HUES48 (cell line): ENCODE measurements around the gene GIPC3.

Experiments used
- H3K27ac ChIP-seq: one replicate; pipeline ENCODE4 v1.7.0; 2013; ENCODE audit warnings: low read depth, low read length, inconsistent platforms
- H3K27me3 ChIP-seq: 2 replicates; pipeline ENCODE4 v1.6.1; 2013; ENCODE audit warnings: mild to moderate bottlenecking, low read length; ENCODE audit not compliant: control insufficient read depth, insufficient read depth
- H3K36me3 ChIP-seq: 2 replicates; pipeline ENCODE4 v1.6.1; 2013; ENCODE audit warnings: low read length; ENCODE audit not compliant: control insufficient read depth, insufficient read depth
- H3K4me1 ChIP-seq: 2 replicates; pipeline ENCODE4 v1.6.1; 2013; ENCODE audit warnings: mild to moderate bottlenecking, low read length; ENCODE audit not compliant: control insufficient read depth, insufficient read depth
- H3K4me3 ChIP-seq: 2 replicates; pipeline ENCODE4 v1.5.1; 2013; ENCODE audit warnings: mild to moderate bottlenecking, low read depth, low read length
- H3K9ac ChIP-seq: 2 replicates; pipeline ENCODE4 v1.6.1; 2013; ENCODE audit warnings: mild to moderate bottlenecking, low read depth, low read length, moderate library complexity
- H3K9me3 ChIP-seq: 2 replicates; pipeline ENCODE4 v1.6.1; 2013; ENCODE audit warnings: low read length; ENCODE audit not compliant: control insufficient read depth, insufficient read depth

The GIPC3 gene

DNA sequence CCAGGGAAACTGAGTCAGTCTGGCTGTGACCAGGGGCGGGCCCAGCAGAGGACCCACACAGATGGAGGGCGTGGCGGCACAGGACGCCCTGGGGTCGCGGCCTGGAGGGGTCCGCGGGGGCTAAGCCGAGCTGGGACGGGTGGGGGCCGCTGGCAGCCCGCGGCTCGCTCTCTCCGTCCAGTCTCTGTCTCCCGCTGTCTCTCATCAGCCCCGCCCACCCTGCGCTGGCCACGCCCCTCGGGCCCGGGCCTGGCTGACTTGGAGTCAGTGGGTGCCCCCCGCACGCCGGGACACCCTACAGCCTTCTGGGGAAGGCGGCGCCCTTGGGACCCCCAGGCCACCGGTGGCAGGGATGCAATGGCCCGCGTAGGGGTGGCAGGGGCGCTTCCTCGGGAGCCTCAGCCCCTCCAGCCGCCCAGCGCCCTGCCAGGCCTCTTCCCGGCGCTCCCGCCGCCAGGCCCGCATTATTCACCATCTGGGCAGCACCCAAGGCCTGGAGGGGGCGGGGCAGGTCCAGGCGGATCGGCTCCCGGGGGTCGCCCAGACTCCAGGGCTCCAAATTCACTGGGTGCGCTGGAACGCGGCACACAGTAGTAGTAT, 21.5 kb downstream of the GIPC3 start, which contains the start of gene TBXA2R:
TBXA2R (minus strand) TSS at position 186 of the 600 bp plus-strand sequence. CDS start 6,241 bp downstream, outside the sequence.
- H3K4me1 ChIP-seq, result peaks cover 6% of the 10 kb centered on the region; the same call in 1 of the 2 replicates
- peaks cover 16% of the 10 kb centered on the region for H3K27me3 ChIP-seq
- H3K36me3 ChIP-seq, result peaks cover 13% of the 10 kb centered on the region
- no peaks in the 10 kb centered on the region for H3K9me3 ChIP-seq
- H3K9ac ChIP-seq, result no peak within 1 kb of the TSS
- peak within 1 kb of the TSS; percentile 58 for H3K4me3 ChIP-seq
- no peak within 1 kb of the TSS for H3K27ac ChIP-seq

DNA sequence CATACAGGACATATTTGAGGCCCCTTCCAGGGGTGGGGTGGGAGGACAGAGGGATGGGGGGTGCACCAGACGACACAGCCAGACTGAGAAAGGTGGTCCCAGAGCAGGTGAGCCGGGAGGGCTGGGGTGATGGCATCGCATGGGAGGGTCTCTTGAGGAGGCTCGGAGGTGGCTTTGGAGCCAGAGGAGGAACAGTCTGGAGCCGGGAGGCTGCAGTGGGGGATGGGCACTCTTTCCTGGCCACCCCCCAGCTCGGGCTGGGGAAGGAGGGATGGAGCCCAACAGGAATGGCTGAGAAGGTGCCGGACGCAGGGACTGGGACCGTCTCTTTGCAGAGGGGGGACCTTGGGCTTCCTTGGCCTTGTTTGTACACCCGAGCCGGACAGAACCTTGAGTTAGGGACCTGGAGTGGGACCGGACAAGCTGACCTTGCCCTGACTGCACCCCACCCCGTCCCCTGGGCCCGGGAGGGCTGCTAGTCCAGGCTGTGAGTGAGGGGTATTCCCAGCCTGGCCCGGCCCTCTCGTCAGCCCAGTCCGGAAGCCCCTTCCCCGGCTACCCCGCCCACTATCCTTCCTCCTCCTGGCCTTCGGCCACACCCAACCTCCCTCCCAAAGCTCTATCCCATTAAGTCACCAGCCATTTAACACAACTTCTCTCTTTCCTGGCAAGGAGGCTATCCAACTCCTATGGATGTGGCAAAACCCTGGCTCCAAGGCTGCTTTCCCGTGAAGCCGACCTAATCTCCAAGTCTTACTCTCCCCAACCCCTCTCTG, 22.2 kb downstream of the GIPC3 start:
- Histone ChIP-seq H3K36me3 (peaks cover 20% of the 10 kb centered on the region), H3K27ac (peak overlapping the region; percentile 26), H3K9me3 (no peaks in the 10 kb centered on the region), H3K27me3 (peaks cover 16% of the 10 kb centered on the region), H3K4me1 (peaks cover 6% of the 10 kb centered on the region; the same call in 1 of the 2 replicates), H3K9ac (no peak overlapping the region), H3K4me3 (peak overlapping the region; percentile 58)

DNA sequence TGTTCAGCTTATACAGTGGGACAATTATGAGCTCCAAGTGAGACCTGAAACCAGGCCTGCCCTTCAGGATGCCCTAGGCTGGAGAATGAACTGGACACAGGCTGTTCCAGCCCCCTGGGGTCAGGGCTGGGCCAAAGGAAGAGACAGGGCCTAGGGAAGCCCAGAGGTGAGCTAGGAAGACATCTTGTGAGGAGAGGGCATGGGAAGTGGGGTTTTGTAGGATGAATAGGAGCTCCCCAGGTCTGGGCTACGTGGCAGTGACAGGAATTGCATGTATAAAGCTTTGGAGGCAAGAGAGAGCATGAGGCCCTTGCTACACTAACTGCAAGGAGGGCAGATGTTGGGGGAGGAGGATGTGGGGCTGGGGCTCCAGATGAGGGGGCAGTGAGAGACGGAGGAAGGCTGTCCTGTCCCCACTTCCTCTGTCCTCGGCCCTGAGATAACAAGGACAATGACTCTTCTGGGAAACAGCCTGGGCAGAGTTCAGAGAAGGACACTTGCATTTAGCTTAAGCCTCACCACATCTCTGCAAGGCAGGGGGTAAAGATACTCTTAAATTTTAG, 22.9 kb downstream of the GIPC3 start:
- H3K27ac ChIP-seq, result peak overlapping the region; percentile 26
- no peak overlapping the region for H3K9ac ChIP-seq
- peaks cover 22% of the 10 kb centered on the region for H3K36me3 ChIP-seq
- peaks cover 16% of the 10 kb centered on the region for H3K27me3 ChIP-seq
- H3K4me1 ChIP-seq, result peaks cover 6% of the 10 kb centered on the region; the same call in 1 of the 2 replicates
- no peaks in the 10 kb centered on the region for H3K9me3 ChIP-seq
- no peak overlapping the region for H3K4me3 ChIP-seq

GRCh38 chr19:3608750-3609322, 23.6 kb downstream of the GIPC3 start:
- Histone ChIP-seq H3K4me1 (peaks cover 6% of the 10 kb centered on the region; the same call in 1 of the 2 replicates), H3K27me3 (peaks cover 16% of the 10 kb centered on the region), H3K27ac (no peak overlapping the region), H3K9me3 (no peaks in the 10 kb centered on the region), H3K4me3 (no peak overlapping the region), H3K36me3 (peaks cover 22% of the 10 kb centered on the region), H3K9ac (no peak overlapping the region)

- Histone ChIP-seq H3K9me3 (no peaks in the 10 kb centered on the region), H3K27ac (no peak overlapping the region), H3K9ac (no peak overlapping the region)
Observed at GRCh38 chr19:3609779-3610719, 24.8 kb downstream of the GIPC3 start.

DNA sequence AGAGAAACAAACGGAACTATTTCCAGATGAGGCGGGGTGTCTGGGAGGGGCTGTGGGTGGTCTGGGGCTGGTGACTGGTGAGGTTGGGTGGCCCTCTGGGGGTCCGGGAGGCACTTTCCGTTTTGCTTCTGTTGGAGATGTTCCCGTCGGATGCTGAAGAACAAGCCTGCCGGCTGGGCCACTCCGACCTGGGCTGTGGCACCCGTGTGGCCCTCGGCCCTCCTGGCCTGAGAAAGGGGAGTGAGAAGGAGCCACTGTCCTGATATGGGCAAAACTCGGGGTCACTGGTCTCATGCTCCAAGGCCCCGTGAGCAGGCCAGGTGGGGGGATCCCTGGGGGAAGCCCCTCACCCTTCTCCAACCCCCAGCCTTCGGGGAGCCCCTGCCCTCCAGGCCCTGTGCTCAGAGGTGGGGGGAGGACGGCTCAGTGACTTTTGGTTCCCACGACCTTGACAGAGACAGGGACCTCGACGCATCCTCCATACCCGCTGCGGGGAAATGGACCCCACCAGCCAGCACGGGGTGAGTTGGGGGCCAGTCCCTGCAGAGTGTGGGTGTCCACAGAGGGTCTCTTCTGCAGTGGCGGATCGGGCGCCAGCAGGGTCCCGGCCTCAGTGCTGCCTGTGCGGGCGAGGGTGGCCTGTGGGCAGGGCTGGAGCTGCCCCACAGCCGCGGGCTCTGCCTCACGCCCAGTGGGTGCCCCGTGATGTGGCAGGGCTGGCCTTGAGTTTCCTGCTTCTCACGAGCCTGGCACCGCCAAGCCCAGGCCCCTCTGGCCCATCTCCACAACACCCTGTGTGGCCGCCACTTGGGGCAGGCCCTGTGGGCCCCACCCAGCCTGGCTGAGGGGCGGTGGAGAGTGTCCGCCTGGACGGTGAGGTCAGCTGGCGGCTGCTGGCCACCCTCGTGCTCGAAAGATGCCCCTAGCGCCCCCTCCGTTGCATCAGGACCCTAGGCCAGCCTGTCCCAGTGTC, 25.8 kb downstream of the GIPC3 start:
- H3K36me3 ChIP-seq, result peaks cover 26% of the 10 kb centered on the region
- no peak overlapping the region for H3K4me3 ChIP-seq
- H3K4me1 ChIP-seq, result peaks cover 6% of the 10 kb centered on the region; the same call in 1 of the 2 replicates
- H3K9ac ChIP-seq, result no peak overlapping the region
- H3K9me3 ChIP-seq, result no peaks in the 10 kb centered on the region
- H3K27me3 ChIP-seq, result peaks cover 2% of the 10 kb centered on the region
- no peak overlapping the region for H3K27ac ChIP-seq

More at GRCh38 chr19:3609779-3610719, 24.8 kb downstream of the GIPC3 start:
- Histone ChIP-seq H3K27me3 (peaks cover 12% of the 10 kb centered on the region), H3K4me1 (peaks cover 6% of the 10 kb centered on the region; the same call in 1 of the 2 replicates), H3K4me3 (no peak overlapping the region), H3K36me3 (peaks cover 22% of the 10 kb centered on the region)

DNA sequence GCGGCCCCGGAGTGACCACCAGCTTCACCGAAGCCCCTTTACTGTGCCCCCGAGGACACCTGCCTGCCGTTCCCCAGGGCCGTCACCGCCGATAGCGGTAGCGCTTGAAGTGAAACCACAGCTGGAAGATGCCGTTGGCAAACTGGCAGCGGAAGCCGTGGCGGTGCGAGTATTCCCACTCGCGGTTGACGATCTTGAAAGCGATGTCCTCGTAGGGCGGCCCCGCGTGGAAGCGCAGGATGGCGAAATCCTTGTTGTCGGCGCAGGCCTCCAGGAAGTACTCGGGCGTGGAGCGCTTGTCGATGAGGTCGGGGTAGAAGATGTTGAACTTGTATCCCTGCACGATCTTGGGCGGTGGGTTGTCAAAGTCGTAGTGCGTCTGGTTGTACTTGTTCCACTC, 26.6 kb downstream of the GIPC3 start:
- Histone ChIP-seq H3K36me3 (peaks cover 29% of the 10 kb centered on the region), H3K4me1 (peaks cover 6% of the 10 kb centered on the region; the same call in 1 of the 2 replicates), H3K4me3 (no peak overlapping the region), H3K27me3 (no peaks in the 10 kb centered on the region), H3K9ac (no peak overlapping the region), H3K27ac (no peak overlapping the region), H3K9me3 (no peaks in the 10 kb centered on the region)

- Histone ChIP-seq H3K36me3 (peaks cover 34% of the 10 kb centered on the region), H3K27ac (no peak overlapping the region)
Observed at GRCh38 chr19:3612330-3612729, 27.1 kb downstream of the GIPC3 start.

DNA sequence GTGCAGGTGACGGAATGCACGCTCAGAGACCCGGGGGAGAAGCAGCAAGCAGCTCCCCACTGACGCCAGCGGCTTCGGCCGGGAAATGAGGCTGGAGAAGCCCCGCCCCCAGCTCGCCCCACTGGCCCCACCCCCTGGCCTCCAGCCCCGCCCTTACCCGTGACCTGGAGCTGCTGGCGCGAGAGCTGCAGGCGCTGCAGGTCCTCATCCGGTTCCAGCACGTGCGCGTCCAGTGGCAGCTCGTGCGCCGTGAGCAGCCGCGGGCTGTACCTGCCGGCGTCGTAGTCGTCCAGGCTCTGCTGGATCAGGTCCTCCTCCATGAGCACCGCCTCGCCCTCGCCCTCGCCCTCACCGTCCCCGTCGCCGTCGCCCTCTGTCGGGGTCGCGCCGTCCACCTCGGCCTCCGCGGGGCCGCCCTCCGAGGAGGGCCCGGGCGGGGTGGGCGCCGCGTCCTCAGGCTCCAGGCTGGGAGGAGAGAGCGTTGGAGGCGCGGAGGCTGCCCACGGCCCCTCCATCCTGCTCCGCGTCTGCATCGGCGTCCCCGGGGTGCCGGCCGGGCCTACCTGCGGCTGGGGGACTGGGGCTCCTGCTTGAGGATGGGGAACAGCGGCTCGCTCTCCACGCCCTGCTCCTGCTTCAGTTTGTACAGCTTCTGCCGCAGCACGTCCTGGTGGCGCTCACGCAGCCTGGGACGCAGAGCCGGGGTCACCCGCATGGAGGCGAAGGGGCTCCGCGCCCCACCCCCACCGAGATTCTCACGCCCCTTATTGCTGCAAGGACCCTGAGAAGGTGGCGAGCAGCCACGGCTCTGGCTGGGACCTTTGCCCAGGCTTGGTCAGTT, 27.8 kb downstream of the GIPC3 start:
- H3K4me3 ChIP-seq, result no peak overlapping the region
- peaks cover 35% of the 10 kb centered on the region for H3K36me3 ChIP-seq
- H3K27me3 ChIP-seq, result no peaks in the 10 kb centered on the region
- H3K9ac ChIP-seq, result no peak overlapping the region
- H3K27ac ChIP-seq, result no peak overlapping the region
- H3K4me1 ChIP-seq, result no peaks in the 10 kb centered on the region
- no peaks in the 10 kb centered on the region for H3K9me3 ChIP-seq

More at GRCh38 chr19:3612330-3612729, 27.1 kb downstream of the GIPC3 start:
- H3K9me3 ChIP-seq, result no peaks in the 10 kb centered on the region
- no peak overlapping the region for H3K4me3 ChIP-seq
- H3K27me3 ChIP-seq, result no peaks in the 10 kb centered on the region
- H3K4me1 ChIP-seq, result 0 out of 2 replicates have a peak, but pooled peaks cover 3% of the 10 kb centered on the region
- H3K9ac ChIP-seq, result no peak overlapping the region
